AG09309 (cell line): ENCODE measurements around the gene PGA4.

Source experiments
- DNase-seq: peaks from one replicate; pipeline ENCODE4 v3.0.0-alpha.2; 2010; ENCODE audit warnings: low read depth
- H3K4me3 ChIP-seq: 2 replicates; pipeline ENCODE4 v1.5.1; 2011; ENCODE audit warnings: mild to moderate bottlenecking, low read depth, low read length, moderate library complexity; ENCODE audit not compliant: control insufficient read depth
- CTCF ChIP-seq: IDR thresholded peaks from 2 replicates; pipeline ENCODE4 v1.5.1; 2011; ENCODE audit warnings: mild to moderate bottlenecking, low read depth, low read length, inconsistent platforms; ENCODE audit not compliant: insufficient read depth, control insufficient read depth; ENCODE audit errors: missing control alignments

PGA4 gene

GRCh38 chr11:61280883-61281580 is 58.9 kb downstream of the PGA4 start:
- no peak overlapping the region for H3K4me3 ChIP-seq
- DNase-seq = no peak
- TF ChIP-seq CTCF = no peak
